HEK293 (cell line): Measurements from ENCODE around the gene CEP68.

ENCODE experiments used
- GLIS2 ChIP-seq: fragments of 450-650 bp; formaldehyde crosslinking; IDR thresholded peaks from 2 replicates; pipeline ENCODE4 v1.5.1; 2016; ENCODE audit warnings: missing biosample characterization, missing genetic modification characterization
- IKZF3 ChIP-seq: fragments of 450-650 bp; IDR thresholded peaks from 2 replicates; pipeline ENCODE4 v1.5.0; 2018; ENCODE audit warnings: missing biosample characterization, mild to moderate bottlenecking, missing genetic modification characterization, moderate library complexity
- MZF1 ChIP-seq: fragments of 450-650 bp; formaldehyde crosslinking; IDR thresholded peaks from 2 replicates; pipeline ENCODE4 v1.5.1; 2017; ENCODE audit warnings: missing biosample characterization, missing genetic modification characterization, borderline replicate concordance
- PATZ1 ChIP-seq: fragments of 450-650 bp; formaldehyde crosslinking; IDR thresholded peaks from 2 replicates; pipeline ENCODE4 v1.5.1; 2016; ENCODE audit warnings: missing biosample characterization, missing genetic modification characterization
- SCRT2 ChIP-seq: fragments of 450-650 bp; formaldehyde crosslinking; IDR thresholded peaks from 2 replicates; pipeline ENCODE4 v1.5.1; 2016; ENCODE audit warnings: missing biosample characterization, missing genetic modification characterization
- SP3 ChIP-seq: fragments of 450-650 bp; formaldehyde crosslinking; IDR thresholded peaks from 2 replicates; pipeline ENCODE4 v1.5.1; 2016; ENCODE audit warnings: missing biosample characterization, missing genetic modification characterization
- ZBTB17 ChIP-seq: fragments of 450-650 bp; formaldehyde crosslinking; IDR thresholded peaks from 2 replicates; pipeline ENCODE4 v1.5.1; 2016; ENCODE audit warnings: missing biosample characterization, missing genetic modification characterization
- ZBTB21 ChIP-seq: fragments of 450-650 bp; formaldehyde crosslinking; IDR thresholded peaks from 2 replicates; pipeline ENCODE4 v1.5.1; 2017; ENCODE audit warnings: missing biosample characterization, missing genetic modification characterization
- ZBTB49 ChIP-seq: fragments of 450-650 bp; formaldehyde crosslinking; IDR thresholded peaks from 2 replicates; pipeline ENCODE4 v1.5.1; 2016; ENCODE audit warnings: missing biosample characterization, missing genetic modification characterization, low read depth
- ZBTB8A ChIP-seq: fragments of 450-650 bp; formaldehyde crosslinking; IDR thresholded peaks from 2 replicates; pipeline ENCODE4 v1.5.1; 2016; ENCODE audit warnings: missing biosample characterization, missing genetic modification characterization
- ZNF10 ChIP-seq: fragments of 450-650 bp; formaldehyde crosslinking; IDR thresholded peaks from 2 replicates; pipeline ENCODE4 v1.5.1; 2017; ENCODE audit warnings: missing biosample characterization, missing genetic modification characterization
- ZNF132 ChIP-seq: fragments of 450-650 bp; formaldehyde crosslinking; IDR thresholded peaks from 2 replicates; pipeline ENCODE4 v1.5.1; 2017; ENCODE audit warnings: missing biosample characterization, missing genetic modification characterization, borderline replicate concordance
- ZNF146 ChIP-seq: fragments of 450-650 bp; formaldehyde crosslinking; IDR thresholded peaks from 2 replicates; pipeline ENCODE4 v1.5.1; 2016; ENCODE audit warnings: missing biosample characterization, missing genetic modification characterization
- ZNF184 ChIP-seq: fragments of 450-650 bp; IDR thresholded peaks from 2 replicates; pipeline ENCODE4 v1.5.1; 2018; ENCODE audit warnings: missing biosample characterization, mild to moderate bottlenecking, missing genetic modification characterization
- ZNF23 ChIP-seq: fragments of 450-650 bp; formaldehyde crosslinking; IDR thresholded peaks from 2 replicates; pipeline ENCODE4 v1.5.1; 2016; ENCODE audit warnings: missing biosample characterization, missing genetic modification characterization, borderline replicate concordance
- ZNF24 ChIP-seq: fragments of 450-650 bp; formaldehyde crosslinking; IDR thresholded peaks from 2 replicates; pipeline ENCODE4 v1.5.1; 2016; ENCODE audit warnings: missing biosample characterization, missing genetic modification characterization
- ZNF518A ChIP-seq: fragments of 450-650 bp; formaldehyde crosslinking; conservative IDR thresholded peaks from 2 replicates; pipeline ENCODE4 v1.5.1; 2016; ENCODE audit warnings: low read depth, missing biosample characterization, missing genetic modification characterization
- ZNF561 ChIP-seq: fragments of 450-650 bp; IDR thresholded peaks from 2 replicates; pipeline ENCODE4 v1.5.1; 2018; ENCODE audit warnings: missing biosample characterization, missing genetic modification characterization, borderline replicate concordance
- ZNF571 ChIP-seq: fragments of 450-650 bp; formaldehyde crosslinking; IDR thresholded peaks from 2 replicates; pipeline ENCODE4 v1.5.0; 2017; ENCODE audit warnings: missing biosample characterization, missing genetic modification characterization
- ZNF658 ChIP-seq: fragments of 450-650 bp; formaldehyde crosslinking; IDR thresholded peaks from 2 replicates; pipeline ENCODE4; 2016; ENCODE audit warnings: missing biosample characterization, missing genetic modification characterization
- ZNF660 ChIP-seq: fragments of 450-650 bp; IDR thresholded peaks from 2 replicates; pipeline ENCODE4 v1.5.1; 2018; ENCODE audit warnings: missing biosample characterization, mild to moderate bottlenecking, missing genetic modification characterization
- ZNF747 ChIP-seq: fragments of 450-650 bp; formaldehyde crosslinking; IDR thresholded peaks from 2 replicates; pipeline ENCODE4 v1.5.1; 2016; ENCODE audit warnings: missing biosample characterization, missing genetic modification characterization
- ZNF76 ChIP-seq: fragments of 450-650 bp; formaldehyde crosslinking; IDR thresholded peaks from 2 replicates; pipeline ENCODE4; 2016; ENCODE audit warnings: low read depth, missing biosample characterization, missing genetic modification characterization, borderline replicate concordance
- ZNF843 ChIP-seq: fragments of 450-650 bp; formaldehyde crosslinking; IDR thresholded peaks from 2 replicates; pipeline ENCODE4 v1.5.1; 2016; ENCODE audit warnings: missing biosample characterization, missing genetic modification characterization
- ZSCAN18 ChIP-seq: fragments of 450-650 bp; formaldehyde crosslinking; IDR thresholded peaks from 2 replicates; pipeline ENCODE4 v1.5.1; 2016; ENCODE audit warnings: missing biosample characterization, missing genetic modification characterization
- TF ChIP-seq, protein P1 (sequence below): fragments of 450-650 bp; formaldehyde crosslinking; IDR thresholded peaks from 2 replicates; pipeline ENCODE4 v1.5.1; 2017; ENCODE audit warnings: missing biosample characterization, missing genetic modification characterization

CEP68 gene

DNA sequence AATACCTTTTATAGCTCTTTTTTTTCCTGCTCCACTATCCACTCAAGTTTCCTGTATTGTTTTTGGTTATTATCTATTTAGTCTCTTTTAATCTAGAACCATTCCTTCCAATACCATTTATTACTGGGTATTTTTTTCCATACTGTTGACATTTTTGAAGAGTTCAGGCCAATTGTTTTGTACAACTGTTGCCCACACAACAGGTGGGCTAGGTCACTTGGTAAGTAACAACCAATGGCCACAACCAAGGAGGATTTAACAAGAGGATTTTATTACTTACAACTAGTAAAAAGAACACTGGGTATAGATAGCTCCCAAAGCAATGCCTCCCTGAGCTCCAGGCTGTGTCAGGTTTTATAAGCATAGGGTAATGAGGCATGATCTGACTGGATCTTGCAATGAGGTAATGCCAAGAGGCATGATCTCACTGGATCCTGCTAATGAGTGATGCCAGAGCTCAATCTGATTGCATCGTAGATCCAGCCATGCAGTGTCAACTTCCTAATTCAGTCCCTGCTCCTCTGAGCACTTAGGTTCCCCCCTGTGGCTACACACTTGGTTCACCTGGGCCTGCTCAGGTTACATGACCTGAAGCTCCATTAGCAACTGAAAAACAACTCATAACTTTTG, 7.1 kb upstream of the CEP68 start (continued):
- TF ChIP-seq ZBTB21 (tag by site-specific recombination) = peak; percentile 97
- no peak for TF ChIP-seq ZNF146 (tag by site-specific recombination)
- 0 out of 2 replicates have a peak, but pooled peaks have one; percentile 15 for TF ChIP-seq PATZ1 (tag by site-specific recombination)
- TF ChIP-seq, protein P1, sequence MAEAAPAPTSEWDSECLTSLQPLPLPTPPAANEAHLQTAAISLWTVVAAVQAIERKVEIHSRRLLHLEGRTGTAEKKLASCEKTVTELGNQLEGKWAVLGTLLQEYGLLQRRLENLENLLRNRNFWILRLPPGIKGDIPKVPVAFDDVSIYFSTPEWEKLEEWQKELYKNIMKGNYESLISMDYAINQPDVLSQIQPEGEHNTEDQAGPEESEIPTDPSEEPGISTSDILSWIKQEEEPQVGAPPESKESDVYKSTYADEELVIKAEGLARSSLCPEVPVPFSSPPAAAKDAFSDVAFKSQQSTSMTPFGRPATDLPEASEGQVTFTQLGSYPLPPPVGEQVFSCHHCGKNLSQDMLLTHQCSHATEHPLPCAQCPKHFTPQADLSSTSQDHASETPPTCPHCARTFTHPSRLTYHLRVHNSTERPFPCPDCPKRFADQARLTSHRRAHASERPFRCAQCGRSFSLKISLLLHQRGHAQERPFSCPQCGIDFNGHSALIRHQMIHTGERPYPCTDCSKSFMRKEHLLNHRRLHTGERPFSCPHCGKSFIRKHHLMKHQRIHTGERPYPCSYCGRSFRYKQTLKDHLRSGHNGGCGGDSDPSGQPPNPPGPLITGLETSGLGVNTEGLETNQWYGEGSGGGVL (tag by site-specific recombination) = no peak
- TF ChIP-seq ZNF747 (tag by site-specific recombination) = no peak
- no peak for TF ChIP-seq ZSCAN18
- TF ChIP-seq ZBTB17 (tag by site-specific recombination) = peak; percentile 94
- TF ChIP-seq ZNF561 (tag by site-specific recombination) = peak; percentile 27; the same call in 1 of the 2 replicates
- peak; percentile 43; the same call in 1 of the 2 replicates for TF ChIP-seq IKZF3
- TF ChIP-seq ZBTB49 (tag by site-specific recombination) = no peak
- no peak for TF ChIP-seq ZNF571
- no peak for TF ChIP-seq ZBTB8A (tag by site-specific recombination)
- no peak for TF ChIP-seq MZF1 (tag by site-specific recombination)
- peak; percentile 84 for TF ChIP-seq ZNF24 (tag by site-specific recombination)
- no peak for TF ChIP-seq ZNF132 (tag by site-specific recombination)
- TF ChIP-seq ZNF10 (tag by site-specific recombination) = no peak
- no peak for TF ChIP-seq ZNF23 (tag by site-specific recombination)
- TF ChIP-seq SP3 (tag by site-specific recombination) = 0 out of 2 replicates have a peak, but pooled peaks have one; percentile 23
- no peak; the same call in 1 of the 2 replicates for TF ChIP-seq ZNF518A (tag by site-specific recombination)
- TF ChIP-seq ZNF660 (tag by site-specific recombination) = peak; percentile 34; the same call in 1 of the 2 replicates
- TF ChIP-seq GLIS2 = no peak
- TF ChIP-seq ZNF843 (tag by site-specific recombination) = peak; percentile 60
- peak; percentile 44; the same call in 1 of the 2 replicates for TF ChIP-seq ZNF184 (tag by site-specific recombination)
- TF ChIP-seq ZNF76 = peak; percentile 24; the same call in 1 of the 2 replicates
- TF ChIP-seq ZNF658 (tag by site-specific recombination) = no peak
- peak; percentile 96 for TF ChIP-seq SCRT2 (tag by site-specific recombination)
